GM12874 (cell line): ENCODE measurements around the gene ZNF691.

Source experiments
- CTCF ChIP-seq: IDR thresholded peaks from 2 replicates; pipeline ENCODE4 v1.5.1; 2011; ENCODE audit warnings: low read depth, mild to moderate bottlenecking, control low read depth, low read length, moderate library complexity; ENCODE audit not compliant: insufficient read depth

The ZNF691 gene

GRCh38 chr1:42851960-42852607 is 5.7 kb downstream of the ZNF691 start:
- no peak for TF ChIP-seq CTCF

DNA sequence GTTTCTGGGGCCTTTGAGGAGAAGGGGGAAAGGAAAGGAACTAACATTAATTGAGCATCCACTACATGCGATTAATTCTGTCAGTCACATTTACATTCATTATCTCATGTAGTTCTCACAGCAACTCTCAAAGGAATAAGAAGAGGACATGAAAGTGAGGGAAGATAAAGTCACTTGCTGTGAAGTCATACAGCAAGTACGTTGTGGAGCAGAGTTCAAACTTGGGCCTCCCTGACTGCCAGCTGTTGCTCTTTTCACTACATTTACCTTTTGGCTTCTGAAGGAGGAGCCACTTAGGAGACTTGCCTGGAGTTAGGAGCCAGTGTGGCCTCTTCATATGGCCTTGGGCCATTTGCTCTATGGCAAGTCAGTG is 6.2 kb downstream of the ZNF691 start:
- no peak for TF ChIP-seq CTCF

GRCh38 chr1:42853116-42853884 is 6.9 kb downstream of the ZNF691 start:
- TF ChIP-seq CTCF: no peak

- TF ChIP-seq CTCF: no peak
Measured at GRCh38 chr1:42860339-42861013, 14.1 kb downstream of the ZNF691 start.

- TF ChIP-seq CTCF: no peak
Measured at GRCh38 chr1:42861014-42861399, 14.6 kb downstream of the ZNF691 start.

GRCh38 chr1:42866549-42866948 is 20.1 kb downstream of the ZNF691 start:
- TF ChIP-seq CTCF: no peak

DNA sequence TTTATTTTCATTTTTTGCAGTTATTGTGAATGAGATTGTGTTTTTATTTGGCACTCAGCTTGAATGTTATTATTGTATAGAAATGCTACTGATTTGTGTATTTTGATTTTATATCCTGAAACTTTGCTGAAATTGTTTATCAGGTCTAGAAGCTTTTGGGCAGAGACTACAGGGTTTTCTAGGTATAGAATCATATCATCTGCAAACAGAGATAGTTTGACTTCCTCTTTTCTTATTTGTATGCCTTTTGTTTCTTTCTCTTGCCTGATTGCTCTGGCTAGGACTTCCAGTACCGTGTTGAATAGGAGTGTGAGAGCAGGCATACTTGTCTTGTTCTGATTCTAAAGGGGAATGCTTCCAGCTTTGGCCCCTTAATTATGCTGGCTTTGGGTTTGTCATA is 27.3 kb downstream of the ZNF691 start:
- no peak for TF ChIP-seq CTCF
